Gastroesophageal sphincter (tissue), 4 donors: ENCODE data around the gene MATN3. TPM values are rescaled to one million over a fixed set of nuclear protein-coding genes. Genes with fewer than 3 reads are reported as not detected.

Experiments used
- ATAC-seq: fragments of 150-250 bp; one replicate; pipeline ENCODE4 v1.9.1; 2016; ENCODE audit warnings: mild to moderate bottlenecking, moderate library complexity
- H3K27ac ChIP-seq, 4 donors: fragments of 200-600 bp; sonication (generic) in 3 of 4; 1 replicate in 3 of 4; 2 replicates in 1 of 4; pipeline ENCODE4 v1.5.1; 2016 to 2019
- H3K27me3 ChIP-seq: fragments of 200-600 bp; sonication (generic); one replicate; pipeline ENCODE4 v1.5.1; 2019
- H3K36me3 ChIP-seq, 2 donors: fragments of 200-600 bp; sonication (generic); one replicate each; pipeline ENCODE4 v1.5.1; 2019; ENCODE audit warnings: control low read depth in 1 of 2
- H3K4me1 ChIP-seq, 3 donors: fragments of 200-600 bp; sonication (generic); 1 replicate in 2 of 3; 2 replicates in 1 of 3; pipeline ENCODE4 v1.5.1; 2016 to 2019; ENCODE audit warnings: control low read depth in 2 of 3
- H3K4me3 ChIP-seq, 2 donors: fragments of 200-600 bp; sonication (generic); one replicate each; pipeline ENCODE4 v1.5.1; 2019; ENCODE audit warnings: mild to moderate bottlenecking in 1 of 2, moderate library complexity in 1 of 2
- H3K9me3 ChIP-seq, 3 donors: fragments of 200-600 bp; sonication (generic); one replicate each; pipeline ENCODE4 v1.5.1; 2017 to 2019; ENCODE audit warnings: control low read depth in 2 of 3
- EP300 ChIP-seq: sonication (generic); formaldehyde crosslinking; IDR thresholded peaks from one replicate; pipeline ENCODE4 v1.6.1; 2017; ENCODE audit warnings: antibody characterized with exemption, mild to moderate bottlenecking
- POLR2A ChIP-seq, 2 donors: fragments of 450-650 bp; IDR thresholded peaks; one replicate each; pipeline ENCODE4 v1.6.1; 2017; ENCODE audit warnings: antibody characterized with exemption in 2 of 2, mild to moderate bottlenecking in 2 of 2, moderate library complexity in 1 of 2
- POLR2AphosphoS5 ChIP-seq: sonication (generic); formaldehyde crosslinking; IDR thresholded peaks from one replicate; pipeline ENCODE4 v1.6.1; 2017; ENCODE audit warnings: antibody characterized with exemption
- WGBS, 2 donors: methylation state at CpG; one replicate each; pipeline ENCODE4 v1.1.5; 2018; ENCODE audit warnings: low coverage in 1 of 2; 5-methylcytosine and 5-hydroxymethylcytosine counted together
- total RNA-seq, 4 donors: library from RNA; depleted of rRNA; stranded (reverse); fragments of >200 nt; gene quantifications; one replicate each; pipeline ENCODE4 v1.1.0, GENCODE V29; 2016
- TF ChIP-seq, protein P1 (sequence below), 4 experiments: fragments of 200-600 bp in 2 of 4; fragments of 450-650 bp in 2 of 4; sonication (generic) in 1 of 4; IDR thresholded peaks; one replicate each; pipeline ENCODE4 v1.5.1; 2017 to 2019; ENCODE audit warnings: antibody characterized with exemption in 4 of 4, mild to moderate bottlenecking in 2 of 4, moderate library complexity in 2 of 4

Gene MATN3
- total RNA-seq, 4 donors from 2014 or later: 0.67 to 2.5 (median 1.0) TPM; not detected in 1

DNA sequence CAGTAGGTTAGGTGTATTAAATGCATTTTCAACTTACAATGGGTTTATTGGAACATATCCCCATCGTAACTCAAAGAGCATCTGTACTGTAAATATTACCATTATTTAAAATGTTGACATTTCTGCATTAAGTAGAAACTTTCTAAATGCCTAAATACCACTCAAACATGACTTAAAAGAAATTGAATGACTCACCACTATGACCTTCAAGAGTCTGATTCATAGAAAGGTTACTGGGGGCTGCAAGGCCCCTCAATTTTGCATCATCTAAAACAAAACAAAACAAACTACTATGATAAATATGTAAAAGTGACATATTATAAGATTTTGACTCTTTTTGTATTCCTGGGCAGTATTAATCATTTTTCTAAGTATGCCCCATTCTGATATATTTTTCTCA, 30.2 kb downstream of the MATN3 start:
- peaks cover 3 to 41% of the 10 kb centered on the region in 2 donors for H3K36me3 ChIP-seq
- H3K9me3 ChIP-seq: no peaks in the 10 kb centered on the region
- H3K4me3 ChIP-seq: no peak overlapping the region
- no peak for ATAC-seq
- H3K27me3 ChIP-seq: no peaks in the 10 kb centered on the region
- H3K27ac ChIP-seq: no peak overlapping the region
- no peaks in the 10 kb centered on the region for H3K4me1 ChIP-seq
- 77 to 95% methylated on average over 1 of the region's 1 CpG for WGBS, 2 donors
- no peak for TF ChIP-seq EP300
- no peak for TF ChIP-seq POLR2A (IDR thresholded peaks at IDR 0.05)
- TF ChIP-seq, protein P1, sequence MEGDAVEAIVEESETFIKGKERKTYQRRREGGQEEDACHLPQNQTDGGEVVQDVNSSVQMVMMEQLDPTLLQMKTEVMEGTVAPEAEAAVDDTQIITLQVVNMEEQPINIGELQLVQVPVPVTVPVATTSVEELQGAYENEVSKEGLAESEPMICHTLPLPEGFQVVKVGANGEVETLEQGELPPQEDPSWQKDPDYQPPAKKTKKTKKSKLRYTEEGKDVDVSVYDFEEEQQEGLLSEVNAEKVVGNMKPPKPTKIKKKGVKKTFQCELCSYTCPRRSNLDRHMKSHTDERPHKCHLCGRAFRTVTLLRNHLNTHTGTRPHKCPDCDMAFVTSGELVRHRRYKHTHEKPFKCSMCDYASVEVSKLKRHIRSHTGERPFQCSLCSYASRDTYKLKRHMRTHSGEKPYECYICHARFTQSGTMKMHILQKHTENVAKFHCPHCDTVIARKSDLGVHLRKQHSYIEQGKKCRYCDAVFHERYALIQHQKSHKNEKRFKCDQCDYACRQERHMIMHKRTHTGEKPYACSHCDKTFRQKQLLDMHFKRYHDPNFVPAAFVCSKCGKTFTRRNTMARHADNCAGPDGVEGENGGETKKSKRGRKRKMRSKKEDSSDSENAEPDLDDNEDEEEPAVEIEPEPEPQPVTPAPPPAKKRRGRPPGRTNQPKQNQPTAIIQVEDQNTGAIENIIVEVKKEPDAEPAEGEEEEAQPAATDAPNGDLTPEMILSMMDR (IDR thresholded peaks at IDR 0.05): no peak
- TF ChIP-seq POLR2AphosphoS5: no peak

DNA sequence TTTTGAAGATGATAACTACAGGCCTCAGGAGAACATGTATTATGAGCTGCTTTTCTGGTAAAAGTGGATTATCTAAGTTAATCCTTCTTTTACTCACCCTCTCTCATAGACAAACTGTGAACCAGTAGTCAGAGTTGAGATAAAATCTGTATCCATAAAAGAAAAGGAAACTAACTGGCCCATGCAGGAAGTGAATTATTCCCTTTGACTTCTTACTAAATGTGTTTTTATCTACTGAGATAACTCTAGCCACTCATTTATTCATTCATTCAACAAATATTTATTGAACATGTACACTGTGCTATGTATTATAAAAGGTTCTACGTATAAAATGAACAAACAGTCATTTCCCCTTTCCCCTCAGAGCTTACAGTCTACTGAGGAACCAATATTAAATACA, 32.5 kb downstream of the MATN3 start:
- no peak for ATAC-seq
- Histone ChIP-seq H3K4me3 (no peak overlapping the region), H3K27me3 (no peaks in the 10 kb centered on the region), H3K4me1 (no peaks in the 10 kb centered on the region), H3K36me3 (peaks cover 0 to 60% of the 10 kb centered on the region in 2 donors), H3K27ac (no peak overlapping the region), H3K9me3 (no peaks in the 10 kb centered on the region)
- WGBS, 2 donors: 57 to 68% methylated on average over 1 of the region's 1 CpG
- no peak for TF ChIP-seq EP300
- no peak for TF ChIP-seq POLR2AphosphoS5
- TF ChIP-seq, protein P1 (IDR thresholded peaks at IDR 0.05): no peak
- no peak for TF ChIP-seq POLR2A (IDR thresholded peaks at IDR 0.05)

DNA sequence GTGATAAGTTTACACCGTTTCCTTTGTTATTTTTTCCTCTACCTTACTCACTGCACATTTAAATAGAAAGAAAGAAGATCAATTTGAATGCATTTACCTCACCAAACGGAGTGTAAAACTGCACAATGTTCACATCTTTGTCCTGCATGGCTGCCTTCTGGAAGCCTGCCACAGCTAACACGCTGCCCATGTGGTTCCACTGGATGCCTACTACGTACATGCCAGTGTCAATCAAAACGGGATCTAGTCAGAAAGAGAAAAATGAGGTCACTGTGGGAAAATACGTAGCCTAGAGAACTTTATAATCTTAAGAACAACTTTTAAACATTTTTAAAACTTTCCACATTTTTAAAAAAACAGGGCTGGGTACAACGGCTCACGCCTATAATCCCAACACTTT, 39.0 kb downstream of the MATN3 start:
- H3K9me3 ChIP-seq: no peaks in the 10 kb centered on the region
- H3K4me1 ChIP-seq: no peaks in the 10 kb centered on the region
- H3K27ac ChIP-seq: no peak overlapping the region
- H3K36me3 ChIP-seq: peaks cover 4 to 70% of the 10 kb centered on the region in 2 donors
- H3K27me3 ChIP-seq: no peaks in the 10 kb centered on the region
- TF ChIP-seq, protein P1 (IDR thresholded peaks at IDR 0.05): no peak
- TF ChIP-seq POLR2AphosphoS5: no peak
- TF ChIP-seq POLR2A (IDR thresholded peaks at IDR 0.05): no peak
- no peak for TF ChIP-seq EP300
- WGBS, 2 donors: 82 to 93% methylated on average over 4 to 8 of the region's 8 CpGs
- ATAC-seq: no peak
- H3K4me3 ChIP-seq: no peak overlapping the region

DNA sequence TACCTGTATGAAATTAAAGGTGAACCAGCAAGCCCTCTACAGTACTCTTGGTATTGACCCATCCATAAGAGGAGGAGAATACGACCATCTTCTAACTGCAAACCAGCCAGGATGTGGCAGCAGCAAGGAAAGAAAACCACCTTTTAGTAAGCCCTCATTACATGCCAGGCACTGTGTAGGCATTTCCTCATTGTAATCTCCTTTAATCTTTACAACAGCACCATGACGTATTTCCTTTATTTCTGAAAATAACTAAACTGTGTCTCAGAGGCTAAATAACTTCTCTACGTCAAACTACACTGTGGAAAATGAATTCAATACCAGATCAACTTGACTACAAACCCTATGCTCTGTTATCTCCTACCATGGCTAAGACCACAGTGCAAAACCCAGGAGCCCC, 40.8 kb downstream of the MATN3 start:
- no peak overlapping the region for H3K27ac ChIP-seq
- 86 to 87% methylated on average over 3 of the region's 3 CpGs for WGBS, 2 donors
- no peak overlapping the region for H3K4me3 ChIP-seq
- no peak for ATAC-seq
- no peaks in the 10 kb centered on the region for H3K9me3 ChIP-seq
- peaks cover 4 to 62% of the 10 kb centered on the region in 2 donors for H3K36me3 ChIP-seq
- H3K4me1 ChIP-seq: no peaks in the 10 kb centered on the region
- TF ChIP-seq POLR2AphosphoS5: no peak
- TF ChIP-seq EP300: no peak
- TF ChIP-seq, protein P1 (IDR thresholded peaks at IDR 0.05): no peak
- no peak for TF ChIP-seq POLR2A (IDR thresholded peaks at IDR 0.05)
- H3K27me3 ChIP-seq: no peaks in the 10 kb centered on the region

DNA sequence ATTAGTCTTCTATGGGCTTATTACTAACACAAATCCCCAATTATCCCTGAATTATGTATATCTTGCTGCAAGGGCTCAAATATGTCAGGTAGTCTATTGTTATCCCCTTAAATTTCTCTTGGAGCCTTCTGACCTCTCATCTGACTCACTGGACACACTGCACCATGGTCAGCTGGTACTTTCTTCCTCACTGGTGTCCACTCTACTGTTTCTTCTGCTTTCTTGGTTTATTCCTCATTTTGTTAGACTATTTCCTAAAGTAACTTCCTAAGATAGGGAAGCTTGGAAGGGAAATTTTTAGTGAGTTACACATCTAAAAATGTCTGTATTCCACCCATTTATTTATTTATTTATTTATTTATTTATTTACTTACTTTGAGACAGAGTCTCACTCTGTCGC, 49.1 kb downstream of the MATN3 start:
- no peaks in the 10 kb centered on the region for H3K27me3 ChIP-seq
- TF ChIP-seq, protein P1 (IDR thresholded peaks at IDR 0.05): no peak
- no peak for TF ChIP-seq POLR2A (IDR thresholded peaks at IDR 0.05)
- TF ChIP-seq POLR2AphosphoS5: no peak
- TF ChIP-seq EP300: no peak
- no peak for ATAC-seq
- peaks cover 0 to 43% of the 10 kb centered on the region in 2 donors for H3K36me3 ChIP-seq
- no peak overlapping the region for H3K4me3 ChIP-seq
- no peaks in the 10 kb centered on the region for H3K9me3 ChIP-seq
- no peak overlapping the region for H3K27ac ChIP-seq
- WGBS, 2 donors: 100% methylated on average over 1 of the region's 1 CpG; no CpG with 5 or more reads in 1 of the 2 donors
- H3K4me1 ChIP-seq: no peaks in the 10 kb centered on the region
